OCI-LY3 (cell line): ENCODE results near the gene SFT2D3.

Source experiments
- H2AFZ ChIP-seq: fragments of 200-600, 300-600 bp; shearing (Covaris generic); 2 replicates; pipeline ENCODE4 v1.6.0; 2014; ENCODE audit warnings: antibody characterized with exemption, low read depth, low read length
- H3K27ac ChIP-seq: fragments of 200-600, 300-600 bp; sonication (generic); 2 replicates; pipeline ENCODE4 v1.5.1; 2014; ENCODE audit warnings: mild to moderate bottlenecking, low read length, moderate library complexity, mixed read lengths
- H3K27me3 ChIP-seq: fragments of 200-600, 300-600 bp; sonication (generic); 2 replicates; pipeline ENCODE4 v1.6.1; 2014; ENCODE audit warnings: low read depth, low read length, mixed read lengths
- H3K36me3 ChIP-seq: fragments of 200-600, 300-600 bp; sonication (generic); replicated peaks from 2 replicates; pipeline ENCODE3; 2014; ENCODE audit warnings: low read depth, low read length, mixed read lengths
- H3K4me1 ChIP-seq: fragments of 300-600, 200-600 bp; sonication (generic); 2 replicates; pipeline ENCODE4 v1.6.1; 2014; ENCODE audit warnings: low read length, mixed read lengths
- H3K4me2 ChIP-seq: fragments of 200-600, 300-600 bp; sonication (generic); 2 replicates; pipeline ENCODE4 v1.6.1; 2014; ENCODE audit warnings: low read length, mixed read lengths
- H3K4me3 ChIP-seq: fragments of 300-600, 200-600 bp; sonication (generic); 2 replicates; pipeline ENCODE4 v1.5.1; 2014; ENCODE audit warnings: antibody characterized with exemption, mild to moderate bottlenecking, low read length, moderate library complexity
- H3K79me2 ChIP-seq: fragments of 300-600, 200-600 bp; shearing (Covaris generic); 2 replicates; pipeline ENCODE4 v1.6.1; 2014; ENCODE audit warnings: mild to moderate bottlenecking, low read length, mixed read lengths
- H3K9ac ChIP-seq: fragments of 300-600, 200-600 bp; shearing (Covaris generic); 2 replicates; pipeline ENCODE4 v1.6.0; 2014; ENCODE audit warnings: mild to moderate bottlenecking, low read length, moderate library complexity
- H3K9me3 ChIP-seq: fragments of 200-600, 300-600 bp; shearing (Covaris generic); 2 replicates; pipeline ENCODE4 v1.6.1; 2014; ENCODE audit warnings: low read length, mixed read lengths; ENCODE audit not compliant: insufficient read depth
- H4K20me1 ChIP-seq: fragments of 200-600, 300-600 bp; sonication (generic); 2 replicates; pipeline ENCODE4 v1.6.1; 2016; ENCODE audit warnings: low read length, mixed read lengths; ENCODE audit not compliant: insufficient read depth
- CTCF ChIP-seq: fragments of 200-600, 300-600 bp; sonication (generic); IDR thresholded peaks from 2 replicates; pipeline ENCODE4 v1.5.1; 2014; ENCODE audit warnings: antibody characterized with exemption, low read length, low read depth
- EZH2phosphoT487 ChIP-seq: fragments of 200-600 bp; shearing (Covaris generic); IDR thresholded peaks from 2 replicates; pipeline ENCODE4 v1.6.1; 2018; ENCODE audit warnings: antibody characterized with exemption, mixed run types, low read depth

Gene SFT2D3

DNA sequence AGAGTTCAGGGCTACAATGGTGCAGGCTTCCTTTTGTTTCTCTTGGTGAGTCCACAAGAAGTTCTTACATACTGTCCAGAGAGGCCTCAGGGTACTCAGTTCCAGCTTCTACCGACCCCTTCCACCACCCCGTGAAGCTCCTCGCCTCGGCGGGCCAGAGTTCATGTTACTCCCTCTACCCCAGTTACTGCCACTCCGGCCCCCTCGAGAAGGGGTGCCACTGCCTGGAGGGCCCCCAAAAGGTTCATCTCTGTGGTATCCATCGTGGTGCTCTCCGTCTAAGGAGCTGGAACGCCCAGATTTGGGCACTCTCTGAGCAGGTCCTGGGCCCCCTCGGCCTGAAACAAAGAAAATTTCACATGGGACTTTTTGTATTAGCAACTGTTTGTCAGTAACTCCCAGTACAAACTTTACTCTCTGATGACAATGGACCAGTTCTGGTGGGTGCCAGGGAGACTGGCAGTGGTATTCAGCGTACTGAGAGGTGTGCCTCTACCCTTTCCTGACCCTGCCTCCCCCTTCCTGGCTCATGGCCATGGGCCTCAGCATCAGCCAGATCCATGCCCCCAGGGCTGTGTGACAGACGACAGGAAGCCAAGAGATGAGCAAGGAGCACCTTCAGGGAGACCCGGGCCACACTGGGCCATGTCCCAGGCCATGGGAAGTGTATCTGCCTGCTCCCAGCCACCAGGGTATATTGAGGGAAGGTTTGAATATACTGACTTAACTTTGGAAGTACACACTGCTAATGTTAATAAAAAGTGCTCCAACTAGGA is 5.1 kb downstream of the SFT2D3 start:
- H4K20me1 ChIP-seq: 0 out of 2 replicates have a peak, but pooled peaks cover 3% of the 10 kb centered on the region
- peaks cover 20% of the 10 kb centered on the region for H3K79me2 ChIP-seq
- H3K4me3 ChIP-seq: no peak overlapping the region
- peaks cover 72% of the 10 kb centered on the region for H3K36me3 ChIP-seq
- H3K27me3 ChIP-seq: no peaks in the 10 kb centered on the region
- H3K4me1 ChIP-seq: peaks cover 3% of the 10 kb centered on the region; the same call in 1 of the 2 replicates
- no peak overlapping the region for H2AFZ ChIP-seq
- H3K27ac ChIP-seq: no peak overlapping the region
- H3K9me3 ChIP-seq: no peaks in the 10 kb centered on the region
- H3K4me2 ChIP-seq: no peak overlapping the region
- TF ChIP-seq EZH2phosphoT487 (no peak), CTCF (no peak)
- no peak overlapping the region for H3K9ac ChIP-seq

DNA sequence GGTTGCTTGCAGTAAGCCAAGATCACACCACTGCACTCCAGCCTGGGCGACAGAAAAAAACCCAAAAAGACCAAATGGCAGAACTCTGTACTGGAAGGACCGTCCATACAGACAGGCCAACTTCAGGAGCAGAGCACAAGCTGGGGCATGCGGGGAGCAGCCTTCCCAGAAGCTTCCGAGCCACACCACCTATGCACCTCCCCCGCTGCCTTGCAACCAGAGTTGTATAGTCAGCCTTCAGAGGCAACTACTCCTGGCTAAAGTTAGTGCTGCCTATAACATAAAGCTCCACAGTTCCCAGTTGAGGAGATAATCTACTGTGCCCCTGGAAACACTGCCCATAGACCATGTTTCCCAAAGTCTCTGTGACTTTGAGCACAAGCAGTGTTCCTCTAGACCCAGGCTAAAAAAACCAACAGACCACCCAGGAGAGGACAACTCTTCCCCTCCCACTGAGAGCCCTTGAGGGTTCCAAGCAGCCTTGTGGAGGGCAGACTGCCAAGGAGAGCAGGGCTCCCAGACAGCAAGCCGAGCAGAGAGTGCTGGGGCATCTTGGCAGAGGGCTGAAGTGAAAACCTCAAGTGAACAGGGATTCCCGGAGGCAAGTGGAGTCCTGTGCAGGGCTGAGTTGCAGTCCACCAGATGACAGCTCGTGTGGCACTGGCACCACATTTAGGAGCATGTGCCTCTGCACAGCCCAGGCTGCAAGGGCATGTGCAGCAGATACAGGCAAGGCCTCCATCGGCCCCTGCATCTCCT is 6.8 kb downstream of the SFT2D3 start:
- H4K20me1 ChIP-seq: 0 out of 2 replicates have a peak, but pooled peaks cover 3% of the 10 kb centered on the region
- H3K27ac ChIP-seq: no peak overlapping the region
- H3K27me3 ChIP-seq: no peaks in the 10 kb centered on the region
- H3K9me3 ChIP-seq: no peaks in the 10 kb centered on the region
- no peak overlapping the region for H3K4me2 ChIP-seq
- no peak overlapping the region for H2AFZ ChIP-seq
- peaks cover 65% of the 10 kb centered on the region for H3K36me3 ChIP-seq
- no peaks in the 10 kb centered on the region for H3K4me1 ChIP-seq
- TF ChIP-seq EZH2phosphoT487: no peak
- TF ChIP-seq CTCF: no peak
- H3K9ac ChIP-seq: no peak overlapping the region
- peaks cover 5% of the 10 kb centered on the region for H3K79me2 ChIP-seq
- no peak overlapping the region for H3K4me3 ChIP-seq

DNA sequence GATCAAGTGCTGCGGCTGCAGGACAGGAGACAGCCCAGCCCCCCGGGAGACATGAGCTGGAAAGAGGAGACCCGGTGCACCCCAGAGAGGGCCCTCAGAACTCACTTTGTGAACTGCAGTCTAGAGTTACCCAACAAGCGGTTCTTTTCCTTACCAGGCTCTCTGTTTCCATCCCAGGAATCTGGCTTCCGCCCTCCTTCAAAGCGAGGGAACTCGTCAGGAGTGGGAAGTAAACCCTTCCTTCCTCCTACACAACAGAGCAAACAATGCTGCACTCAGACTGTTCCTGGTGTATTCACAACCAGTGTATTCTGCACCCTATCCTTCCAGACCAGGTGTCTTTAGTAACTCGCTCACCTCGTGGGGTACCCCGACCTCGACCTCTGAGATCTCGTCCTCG is 8.0 kb downstream of the SFT2D3 start:
- Histone ChIP-seq H3K4me2 (no peak overlapping the region), H3K36me3 (peaks cover 57% of the 10 kb centered on the region), H2AFZ (no peak overlapping the region), H4K20me1 (0 out of 2 replicates have a peak, but pooled peaks cover 3% of the 10 kb centered on the region), H3K4me3 (no peak overlapping the region), H3K9ac (no peak overlapping the region), H3K79me2 (no peaks in the 10 kb centered on the region), H3K27me3 (no peaks in the 10 kb centered on the region), H3K4me1 (no peaks in the 10 kb centered on the region), H3K9me3 (no peaks in the 10 kb centered on the region), H3K27ac (no peak overlapping the region)
- TF ChIP-seq CTCF (no peak), EZH2phosphoT487 (no peak)

GRCh38 chr2:127712999-127713398 is 11.7 kb downstream of the SFT2D3 start:
- H3K9me3 ChIP-seq: no peaks in the 10 kb centered on the region
- peaks cover 46% of the 10 kb centered on the region for H3K36me3 ChIP-seq
- no peaks in the 10 kb centered on the region for H3K79me2 ChIP-seq
- H4K20me1 ChIP-seq: no peaks in the 10 kb centered on the region
- TF ChIP-seq EZH2phosphoT487 (no peak), CTCF (no peak)
- no peak overlapping the region for H3K4me3 ChIP-seq
- H3K27me3 ChIP-seq: no peaks in the 10 kb centered on the region
- no peaks in the 10 kb centered on the region for H3K4me1 ChIP-seq
- no peak overlapping the region for H2AFZ ChIP-seq
- no peak overlapping the region for H3K27ac ChIP-seq
- no peak overlapping the region for H3K4me2 ChIP-seq
- H3K9ac ChIP-seq: no peak overlapping the region
